Measurements from ENCODE around the gene ARHGAP6. TPM values are rescaled to one million over a fixed set of nuclear protein-coding genes. Genes with fewer than 3 reads are reported as not detected.

ARHGAP6 gene
- total and polyA plus RNA-seq, 9 of the 15 experiments (the other 6 are each of a cell fraction or from before 2014, with no cell fraction given) = 12.5 to 63.6 (median 41.8) TPM

DNA sequence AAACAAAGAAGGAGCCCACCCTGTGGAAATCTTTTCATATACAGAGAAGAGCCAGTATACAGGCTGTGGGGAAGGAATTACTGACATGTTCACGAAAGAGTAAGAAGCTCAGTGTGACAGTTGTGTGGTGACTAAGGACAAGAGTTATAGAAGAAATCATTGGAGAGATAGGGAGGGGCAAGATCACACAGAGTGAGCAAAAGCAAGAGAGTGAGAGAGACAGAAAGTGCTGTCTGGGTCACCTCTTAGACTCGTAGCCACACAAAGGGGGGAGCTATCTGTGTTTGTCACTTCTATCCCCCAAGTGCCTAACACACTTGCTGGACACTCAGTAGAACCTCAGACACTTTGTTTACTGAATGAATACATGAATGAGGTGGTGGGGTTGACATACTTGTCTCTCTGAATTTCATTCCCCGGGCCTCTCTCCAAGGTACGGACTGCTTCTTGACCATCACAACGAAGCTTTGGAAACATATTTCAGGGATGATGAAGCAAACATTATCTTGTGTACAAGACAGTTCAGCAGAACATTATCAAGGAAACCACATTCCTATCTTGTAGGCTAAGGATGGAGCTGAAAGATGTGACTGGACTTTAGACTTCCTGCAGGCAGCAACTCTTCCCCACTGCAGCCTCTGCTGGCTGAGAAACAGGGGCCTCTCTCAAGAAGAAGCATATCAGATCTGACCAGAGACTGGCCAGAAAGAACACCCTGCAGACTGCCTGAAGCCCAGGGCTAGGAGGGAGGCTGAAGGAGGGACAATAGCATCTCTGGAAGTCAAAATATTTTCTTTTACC lies 204.3 kb downstream of the ARHGAP6 start (continued):
- 0 out of 2 replicates have a peak, but pooled peaks have one; percentile 57 for TF ChIP-seq ZBED1 (IDR thresholded peaks at IDR 0.05)
- TF ChIP-seq, protein P1, sequence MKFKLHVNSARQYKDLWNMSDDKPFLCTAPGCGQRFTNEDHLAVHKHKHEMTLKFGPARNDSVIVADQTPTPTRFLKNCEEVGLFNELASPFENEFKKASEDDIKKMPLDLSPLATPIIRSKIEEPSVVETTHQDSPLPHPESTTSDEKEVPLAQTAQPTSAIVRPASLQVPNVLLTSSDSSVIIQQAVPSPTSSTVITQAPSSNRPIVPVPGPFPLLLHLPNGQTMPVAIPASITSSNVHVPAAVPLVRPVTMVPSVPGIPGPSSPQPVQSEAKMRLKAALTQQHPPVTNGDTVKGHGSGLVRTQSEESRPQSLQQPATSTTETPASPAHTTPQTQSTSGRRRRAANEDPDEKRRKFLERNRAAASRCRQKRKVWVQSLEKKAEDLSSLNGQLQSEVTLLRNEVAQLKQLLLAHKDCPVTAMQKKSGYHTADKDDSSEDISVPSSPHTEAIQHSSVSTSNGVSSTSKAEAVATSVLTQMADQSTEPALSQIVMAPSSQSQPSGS (CRISPR knock-in tag; IDR thresholded peaks at IDR 0.05) = no peak
- TF ChIP-seq ARID1B (IDR thresholded peaks at IDR 0.05) = peak; percentile 98
- peak; percentile 87 to 93 for TF ChIP-seq KDM1A (IDR thresholded peaks at IDR 0.05)
- TF ChIP-seq ZNF134 (CRISPR knock-in tag; conservative IDR thresholded peaks at IDR 0.05) = no peak
- 0 out of 2 replicates have a peak, but pooled peaks have one; percentile 19 for TF ChIP-seq TEAD2 (tag; IDR thresholded peaks at IDR 0.05)
- no peak for TF ChIP-seq ZNF12 (CRISPR knock-in tag; IDR thresholded peaks at IDR 0.05)
- TF ChIP-seq SPI1 (IDR thresholded peaks at IDR 0.05; ENCODE audit: borderline replicate concordance, low read depth, low read length) = no peak
- no peak for TF ChIP-seq STAT5B (CRISPR knock-in tag; IDR thresholded peaks at IDR 0.05)
- TF ChIP-seq HLTF (IDR thresholded peaks at IDR 0.05) = no peak
- no peak for TF ChIP-seq POLR2AphosphoS2 (IDR thresholded peaks at IDR 0.05; ENCODE audit: low read length)
- TF ChIP-seq LARP7 (IDR thresholded peaks at IDR 0.05) = no peak
- TF ChIP-seq, protein P2, sequence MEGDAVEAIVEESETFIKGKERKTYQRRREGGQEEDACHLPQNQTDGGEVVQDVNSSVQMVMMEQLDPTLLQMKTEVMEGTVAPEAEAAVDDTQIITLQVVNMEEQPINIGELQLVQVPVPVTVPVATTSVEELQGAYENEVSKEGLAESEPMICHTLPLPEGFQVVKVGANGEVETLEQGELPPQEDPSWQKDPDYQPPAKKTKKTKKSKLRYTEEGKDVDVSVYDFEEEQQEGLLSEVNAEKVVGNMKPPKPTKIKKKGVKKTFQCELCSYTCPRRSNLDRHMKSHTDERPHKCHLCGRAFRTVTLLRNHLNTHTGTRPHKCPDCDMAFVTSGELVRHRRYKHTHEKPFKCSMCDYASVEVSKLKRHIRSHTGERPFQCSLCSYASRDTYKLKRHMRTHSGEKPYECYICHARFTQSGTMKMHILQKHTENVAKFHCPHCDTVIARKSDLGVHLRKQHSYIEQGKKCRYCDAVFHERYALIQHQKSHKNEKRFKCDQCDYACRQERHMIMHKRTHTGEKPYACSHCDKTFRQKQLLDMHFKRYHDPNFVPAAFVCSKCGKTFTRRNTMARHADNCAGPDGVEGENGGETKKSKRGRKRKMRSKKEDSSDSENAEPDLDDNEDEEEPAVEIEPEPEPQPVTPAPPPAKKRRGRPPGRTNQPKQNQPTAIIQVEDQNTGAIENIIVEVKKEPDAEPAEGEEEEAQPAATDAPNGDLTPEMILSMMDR (IDR thresholded peaks at IDR 0.05 in 2 of 3, conservative IDR thresholded peaks at IDR 0.05 in 1 of 3; ENCODE audit: insufficient read depth in 2 of 3, low read depth in 1 of 3, low read length in 3 of 3) = peak in 1 of 3 experiments; percentile 27; a peak in 2 of 6 replicates
- no peak for TF ChIP-seq NR2F6 (CRISPR knock-in tag; IDR thresholded peaks at IDR 0.05)
- TF ChIP-seq, protein P3, sequence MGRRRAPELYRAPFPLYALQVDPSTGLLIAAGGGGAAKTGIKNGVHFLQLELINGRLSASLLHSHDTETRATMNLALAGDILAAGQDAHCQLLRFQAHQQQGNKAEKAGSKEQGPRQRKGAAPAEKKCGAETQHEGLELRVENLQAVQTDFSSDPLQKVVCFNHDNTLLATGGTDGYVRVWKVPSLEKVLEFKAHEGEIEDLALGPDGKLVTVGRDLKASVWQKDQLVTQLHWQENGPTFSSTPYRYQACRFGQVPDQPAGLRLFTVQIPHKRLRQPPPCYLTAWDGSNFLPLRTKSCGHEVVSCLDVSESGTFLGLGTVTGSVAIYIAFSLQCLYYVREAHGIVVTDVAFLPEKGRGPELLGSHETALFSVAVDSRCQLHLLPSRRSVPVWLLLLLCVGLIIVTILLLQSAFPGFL (CRISPR knock-in tag; IDR thresholded peaks at IDR 0.05) = no peak
- TF ChIP-seq ZNF224 (CRISPR knock-in tag; IDR thresholded peaks at IDR 0.05) = no peak
- TF ChIP-seq ZBTB17 (CRISPR knock-in tag; IDR thresholded peaks at IDR 0.05) = no peak
- TF ChIP-seq ZNF584 (CRISPR knock-in tag; IDR thresholded peaks at IDR 0.05; ENCODE audit: low read depth) = 0 out of 2 replicates have a peak, but pooled peaks have one; percentile 33
- no peak for TF ChIP-seq ILF3 (IDR thresholded peaks at IDR 0.05; ENCODE audit: borderline replicate concordance)
- TF ChIP-seq KAT7 (CRISPR knock-in tag; IDR thresholded peaks at IDR 0.05; ENCODE audit: borderline replicate concordance) = no peak
- TF ChIP-seq HDGF (IDR thresholded peaks at IDR 0.05) = no peak
- no peak for TF ChIP-seq ZNF354B (CRISPR knock-in tag; IDR thresholded peaks at IDR 0.05)
- TF ChIP-seq GTF2E2 (tag; IDR thresholded peaks at IDR 0.05) = no peak
- no peak for TF ChIP-seq ZNF143 (CRISPR knock-in tag; IDR thresholded peaks at IDR 0.05)
- TF ChIP-seq YY1 (IDR thresholded peaks at IDR 0.05; ENCODE audit: borderline replicate concordance in 1 of 3, control insufficient read depth in 1 of 3, extremely low read depth in 1 of 3, insufficient read depth in 3 of 3, insufficient read length in 1 of 3, insufficient replicate concordance in 2 of 3, low read depth in 1 of 3, low read length in 2 of 3) = no peak
